Panc1 (cell line): ENCODE measurements around the gene B4GALT3. TPM values are rescaled to one million over a fixed set of nuclear protein-coding genes. Genes with fewer than 3 reads are reported as not detected.
A peak's percentile ranks its signal among the peaks of the same experiment; 100 is the strongest.

Experiments used
- ATAC-seq: fragments of 200-7000 bp; cut with Tn5 transposase; 2 replicates; pipeline ENCODE4 v1.9.1; 2020; ENCODE audit warnings: mild to moderate bottlenecking, moderate library complexity
- BruUV-seq: library from RNA; stranded (reverse); fragments of 400-500 nt; replicated peaks from 2 replicates; lab custom pipeline; 2021; lab: Mats Ljungman, UMichigan
- CTCF ChIA-PET: fragments of 300-600 bp; sonication (Branson Sonifier 250); formaldehyde crosslinking; loops from one replicate; lab custom pipeline; 2022; ENCODE audit warnings: antibody characterized with exemption; lab: Charles Lee
- POLR2A ChIA-PET: fragments of 300-600 bp; sonication (Branson Sonifier 250); formaldehyde crosslinking; loops from one replicate; lab custom pipeline; 2022; ENCODE audit warnings: antibody characterized with exemption; lab: Charles Lee
- DNase-seq: peaks from one replicate; pipeline ENCODE4 v3.0.0-alpha.2; 2010; ENCODE audit warnings: low read depth, low spot score
- H3K27ac ChIP-seq: 2 replicates; pipeline ENCODE4 v1.5.1; 2011; ENCODE audit warnings: mild to moderate bottlenecking, low read length, inconsistent platforms
- H3K27me3 ChIP-seq: fragments of 200-500 bp; sonication (Bioruptor generic); 2 replicates; pipeline ENCODE4 v1.6.0; 2014; ENCODE audit warnings: low read length, inconsistent platforms; ENCODE audit not compliant: control insufficient read depth, insufficient read depth
- H3K36me3 ChIP-seq: fragments of 200-500 bp; sonication (Bioruptor generic); 2 replicates; pipeline ENCODE4 v1.5.1; 2014; ENCODE audit warnings: inconsistent platforms, mild to moderate bottlenecking, low read length, moderate library complexity; ENCODE audit not compliant: control insufficient read depth, insufficient read depth
- H3K4me1 ChIP-seq: 2 replicates; pipeline ENCODE4 v1.5.1; 2011; ENCODE audit warnings: inconsistent platforms, mild to moderate bottlenecking, low read length, moderate library complexity; ENCODE audit not compliant: control insufficient read depth, insufficient read depth
- H3K4me3 ChIP-seq, 2 experiments: 2 replicates each; pipeline ENCODE4 v1.5.1; 2011 to 2012; ENCODE audit warnings: low read depth in 2 of 2, low read length in 2 of 2, mild to moderate bottlenecking in 2 of 2, inconsistent platforms in 1 of 2, moderate library complexity in 1 of 2
- H3K9me3 ChIP-seq: fragments of 200-500 bp; sonication (Bioruptor generic); 2 replicates; pipeline ENCODE4 v1.5.1; 2014; ENCODE audit warnings: low read depth, mild to moderate bottlenecking, inconsistent platforms, low read length, moderate library complexity; ENCODE audit not compliant: control insufficient read depth, insufficient read depth
- CTCF ChIP-seq: fragments of 450-650 bp; IDR thresholded peaks from 2 replicates; pipeline ENCODE4 v1.5.1; 2017; ENCODE audit warnings: mild to moderate bottlenecking
- POLR2AphosphoS5 ChIP-seq: IDR thresholded peaks from 2 replicates; pipeline ENCODE4 v1.6.1; 2012; ENCODE audit warnings: mild to moderate bottlenecking, low read depth, low read length, moderate library complexity
- REST ChIP-seq, 2 experiments: IDR thresholded peaks; 2 replicates each; pipeline ENCODE4 v1.6.1; 2011 to 2012; ENCODE audit warnings: low read depth in 2 of 2, control low read depth in 1 of 2, low read length in 1 of 2, mild to moderate bottlenecking in 1 of 2, moderate library complexity in 1 of 2; ENCODE audit not compliant: insufficient read depth in 1 of 2
- SIN3A ChIP-seq: IDR thresholded peaks from 2 replicates; pipeline ENCODE4 v1.6.1; 2012; ENCODE audit warnings: low read depth, mild to moderate bottlenecking, low read length, moderate library complexity, borderline replicate concordance; ENCODE audit not compliant: insufficient read depth
- TCF7L2 ChIP-seq: IDR thresholded peaks from 2 replicates; pipeline ENCODE4 v1.6.1; 2011; ENCODE audit warnings: mild to moderate bottlenecking, low read depth, low read length, inconsistent platforms
- in situ Hi-C: cut with HindIII; loops from 2 replicates; pipeline ENCODE4 v1.10.0; 2016; ENCODE audit warnings: low sequenced_read_pairs, low pct_unique_long_range_greater_than_20kb
- intact Hi-C: fragments of 100-400 bp; cut with micrococcal nuclease; formaldehyde crosslinking; loops from one replicate; pipeline ENCODE4 v1.10.0; 2022; ENCODE audit not compliant: unreplicated experiment
- total RNA-seq: library from RNA; stranded (reverse); gene quantifications from one replicate; pipeline ENCODE4 v1.2.1, GENCODE V29; 2021; ENCODE audit not compliant: unreplicated experiment

The B4GALT3 gene
- total RNA-seq, 1 experiment from 2014 or later, result 28.6 TPM

GRCh38 chr1:161130266-161130665, 47.0 kb downstream of the B4GALT3 start:
- CTCF ChIA-PET, result no interaction called here
- POLR2A ChIA-PET, result no interaction called here
- H3K4me1 ChIP-seq, result peaks cover 14% of the 10 kb centered on the region
- intact Hi-C loops, result no loop called here
- H3K27ac ChIP-seq, result 0 out of 2 replicates have a peak overlapping the region, but pooled peaks have one; percentile 45
- no peak for ATAC-seq
- H3K9me3 ChIP-seq, result no peaks in the 10 kb centered on the region
- H3K4me3 ChIP-seq, result no peak overlapping the region
- H3K27me3 ChIP-seq, result no peaks in the 10 kb centered on the region
- BruUV-seq, result no TSS peak
- no peak for DNase-seq
- in situ Hi-C loops, result no loop called here
- TF ChIP-seq REST (IDR thresholded peaks at IDR 0.05; ENCODE audit: insufficient read depth in 1 of 2, low read depth in 2 of 2, low read length in 1 of 2) (no peak), SIN3A (no peak), POLR2AphosphoS5 (no peak), TCF7L2 (no peak), CTCF (no peak)
- H3K36me3 ChIP-seq, result peaks cover 16% of the 10 kb centered on the region

- ChIA-PET POLR2A (no interaction called here), CTCF (interaction anchor here (0.6 to 0.7 kb wide), 2 partner anchors 21 to 108 kb away, joined by 4 to 7 read pairs; partner anchors contain the start of gene F11R)
- Histone ChIP-seq H3K4me1 (peaks cover 14% of the 10 kb centered on the region), H3K27ac (no peak overlapping the region), H3K9me3 (no peaks in the 10 kb centered on the region), H3K27me3 (no peaks in the 10 kb centered on the region), H3K4me3 (no peak overlapping the region), H3K36me3 (peaks cover 16% of the 10 kb centered on the region)
- ATAC-seq (no peak), DNase-seq (no peak)
- in situ Hi-C loops (no loop called here), intact Hi-C loops (no loop called here)
- TF ChIP-seq TCF7L2, result no peak
- TF ChIP-seq REST (IDR thresholded peaks at IDR 0.05; ENCODE audit: insufficient read depth in 1 of 2, low read depth in 2 of 2, low read length in 1 of 2), result no peak
- TF ChIP-seq POLR2AphosphoS5, result no peak
- TF ChIP-seq SIN3A, result no peak
- no peak for TF ChIP-seq CTCF
- no TSS peak for BruUV-seq
Observed at GRCh38 chr1:161128591-161129420, 48.5 kb downstream of the B4GALT3 start.
